ENCODE measurements around the gene LRP1B.

Gene LRP1B

GRCh38 chr2:142175813-142176338 lies 45.1 kb upstream of the LRP1B start:
- TF ChIP-seq SIN3A (IDR thresholded peaks at IDR 0.05; ENCODE audit: borderline replicate concordance, insufficient read depth, low read length): no peak
- no peak for TF ChIP-seq TAF1 (IDR thresholded peaks at IDR 0.05; ENCODE audit: borderline replicate concordance, insufficient read depth, low read length)
- TF ChIP-seq REST (IDR thresholded peaks at IDR 0.05; ENCODE audit: insufficient read depth in 1 of 2, low read depth in 2 of 2, low read length in 2 of 2): no peak
- no peak for TF ChIP-seq FOXP2 (optimal IDR thresholded peaks at IDR 0.05; ENCODE audit: borderline replicate concordance, extremely low read depth, extremely low read length, insufficient read depth)
- TF ChIP-seq POLR2AphosphoS5 (IDR thresholded peaks at IDR 0.05; ENCODE audit: low read depth, low read length): no peak

GRCh38 chr2:142174176-142174575 lies 43.4 kb upstream of the LRP1B start:
- no peak for TF ChIP-seq FOXP2 (optimal IDR thresholded peaks at IDR 0.05; ENCODE audit: borderline replicate concordance, extremely low read depth, extremely low read length, insufficient read depth)
- no peak for TF ChIP-seq TAF1 (IDR thresholded peaks at IDR 0.05; ENCODE audit: borderline replicate concordance, insufficient read depth, low read length)
- TF ChIP-seq SIN3A (IDR thresholded peaks at IDR 0.05; ENCODE audit: borderline replicate concordance, insufficient read depth, low read length): no peak
- TF ChIP-seq REST (IDR thresholded peaks at IDR 0.05; ENCODE audit: insufficient read depth in 1 of 2, low read depth in 2 of 2, low read length in 2 of 2): no peak
- no peak for TF ChIP-seq POLR2AphosphoS5 (IDR thresholded peaks at IDR 0.05; ENCODE audit: low read depth, low read length)

DNA sequence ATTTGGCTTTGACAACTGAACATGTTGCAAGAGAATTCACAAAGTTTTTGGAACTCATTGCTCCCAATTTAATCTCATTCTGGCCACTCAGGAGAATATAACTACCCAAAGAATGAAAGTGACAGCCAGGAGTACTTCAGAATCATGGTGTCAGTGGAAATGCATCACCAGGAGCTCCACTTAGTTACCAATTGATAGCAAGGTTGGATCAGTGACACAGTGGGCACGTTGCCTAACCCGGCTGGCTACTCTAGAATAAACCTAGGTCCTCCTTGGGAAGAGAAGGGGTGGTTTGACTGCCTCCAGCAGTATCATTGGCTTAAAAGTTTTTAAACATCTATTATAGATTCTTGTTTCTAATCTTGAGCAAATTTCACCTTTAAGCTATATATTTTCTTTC lies 40.0 kb upstream of the LRP1B start:
- no peak for TF ChIP-seq TAF1 (IDR thresholded peaks at IDR 0.05; ENCODE audit: borderline replicate concordance, insufficient read depth, low read length)
- no peak for TF ChIP-seq REST (IDR thresholded peaks at IDR 0.05; ENCODE audit: insufficient read depth in 1 of 2, low read depth in 2 of 2, low read length in 2 of 2)
- TF ChIP-seq FOXP2 (optimal IDR thresholded peaks at IDR 0.05; ENCODE audit: borderline replicate concordance, extremely low read depth, extremely low read length, insufficient read depth): no peak
- TF ChIP-seq SIN3A (IDR thresholded peaks at IDR 0.05; ENCODE audit: borderline replicate concordance, insufficient read depth, low read length): no peak
- TF ChIP-seq POLR2AphosphoS5 (IDR thresholded peaks at IDR 0.05; ENCODE audit: low read depth, low read length): no peak

GRCh38 chr2:142165790-142166189 lies 35.0 kb upstream of the LRP1B start:
- TF ChIP-seq REST (IDR thresholded peaks at IDR 0.05; ENCODE audit: insufficient read depth in 1 of 2, low read depth in 2 of 2, low read length in 2 of 2): no peak
- no peak for TF ChIP-seq POLR2AphosphoS5 (IDR thresholded peaks at IDR 0.05; ENCODE audit: low read depth, low read length)
- TF ChIP-seq FOXP2 (optimal IDR thresholded peaks at IDR 0.05; ENCODE audit: borderline replicate concordance, extremely low read depth, extremely low read length, insufficient read depth): no peak
- no peak for TF ChIP-seq TAF1 (IDR thresholded peaks at IDR 0.05; ENCODE audit: borderline replicate concordance, insufficient read depth, low read length)
- no peak for TF ChIP-seq SIN3A (IDR thresholded peaks at IDR 0.05; ENCODE audit: borderline replicate concordance, insufficient read depth, low read length)

GRCh38 chr2:142153601-142154000 lies 22.8 kb upstream of the LRP1B start:
- no peak for TF ChIP-seq POLR2AphosphoS5 (IDR thresholded peaks at IDR 0.05; ENCODE audit: low read depth, low read length)
- no peak for TF ChIP-seq TAF1 (IDR thresholded peaks at IDR 0.05; ENCODE audit: borderline replicate concordance, insufficient read depth, low read length)
- no peak for TF ChIP-seq SIN3A (IDR thresholded peaks at IDR 0.05; ENCODE audit: borderline replicate concordance, insufficient read depth, low read length)
- no peak for TF ChIP-seq FOXP2 (optimal IDR thresholded peaks at IDR 0.05; ENCODE audit: borderline replicate concordance, extremely low read depth, extremely low read length, insufficient read depth)
- no peak for TF ChIP-seq REST (IDR thresholded peaks at IDR 0.05; ENCODE audit: insufficient read depth in 1 of 2, low read depth in 2 of 2, low read length in 2 of 2)

Measured in PFSK-1 (cell line).